ENCODE results near the gene TRAF3IP1.

GRCh38 chr2:238362626-238363025, 42.3 kb downstream of the TRAF3IP1 start:
- TF ChIP-seq, protein P1, sequence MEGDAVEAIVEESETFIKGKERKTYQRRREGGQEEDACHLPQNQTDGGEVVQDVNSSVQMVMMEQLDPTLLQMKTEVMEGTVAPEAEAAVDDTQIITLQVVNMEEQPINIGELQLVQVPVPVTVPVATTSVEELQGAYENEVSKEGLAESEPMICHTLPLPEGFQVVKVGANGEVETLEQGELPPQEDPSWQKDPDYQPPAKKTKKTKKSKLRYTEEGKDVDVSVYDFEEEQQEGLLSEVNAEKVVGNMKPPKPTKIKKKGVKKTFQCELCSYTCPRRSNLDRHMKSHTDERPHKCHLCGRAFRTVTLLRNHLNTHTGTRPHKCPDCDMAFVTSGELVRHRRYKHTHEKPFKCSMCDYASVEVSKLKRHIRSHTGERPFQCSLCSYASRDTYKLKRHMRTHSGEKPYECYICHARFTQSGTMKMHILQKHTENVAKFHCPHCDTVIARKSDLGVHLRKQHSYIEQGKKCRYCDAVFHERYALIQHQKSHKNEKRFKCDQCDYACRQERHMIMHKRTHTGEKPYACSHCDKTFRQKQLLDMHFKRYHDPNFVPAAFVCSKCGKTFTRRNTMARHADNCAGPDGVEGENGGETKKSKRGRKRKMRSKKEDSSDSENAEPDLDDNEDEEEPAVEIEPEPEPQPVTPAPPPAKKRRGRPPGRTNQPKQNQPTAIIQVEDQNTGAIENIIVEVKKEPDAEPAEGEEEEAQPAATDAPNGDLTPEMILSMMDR (IDR thresholded peaks at IDR 0.05) = no peak
- TF ChIP-seq POLR2A (IDR thresholded peaks at IDR 0.05) = no peak

Data from testis (tissue), 2 donors.